Measurements from ENCODE around the gene FBXO36. TPM values are rescaled to one million over a fixed set of nuclear protein-coding genes. Genes with fewer than 3 reads are reported as not detected.

Gene FBXO36
- total RNA-seq, 1 experiment from 2014 or later: 3.8 TPM

- Histone ChIP-seq H3K27me3 (ENCODE audit: insufficient read depth, low read length) (no peaks in the 10 kb centered on the region), H3K4me3 (replicated peaks in 1 of 2; ENCODE audit: low read depth in 1 of 2, low read length in 2 of 2) (peak overlapping the region; percentile 77 to 94), H3K9me2 (ENCODE audit: insufficient read depth) (no peaks in the 10 kb centered on the region), H3K9me3 (ENCODE audit: control insufficient read depth in 1 of 2, insufficient read depth in 1 of 2, low read depth in 1 of 2, low read length in 2 of 2) (no peaks in the 10 kb centered on the region), H3K36me3 (ENCODE audit: control insufficient read depth in 1 of 2, insufficient read depth in 2 of 2, low read length in 2 of 2) (peaks cover 0 to 7% of the 10 kb centered on the region in 2 experiments; a peak in 1 of 4 replicates), H3K9ac (ENCODE audit: low read length) (peak overlapping the region; percentile 73), H3K4me2 (ENCODE audit: low read length) (peak overlapping the region; percentile 97), H3K4me1 (ENCODE audit: control insufficient read depth in 1 of 2, insufficient read depth in 2 of 2, low read length in 2 of 2) (peaks cover 14 to 17% of the 10 kb centered on the region in 2 experiments; a peak in 3 of 4 replicates), H2AFZ (ENCODE audit: low read depth, low read length, poor library complexity, severe bottlenecking) (no peak overlapping the region), H3K27ac (ENCODE audit: low read depth, low read length) (peak overlapping the region; percentile 77), H4K20me1 (ENCODE audit: insufficient read depth) (peaks cover 6% of the 10 kb centered on the region; the same call in 1 of the 2 replicates), H3K79me2 (ENCODE audit: insufficient read depth, low read length) (peaks cover 76% of the 10 kb centered on the region)
- ChIA-PET RAD21 (ENCODE audit: low non-redundant PET in 1 of 2, low total read pairs in 2 of 2, uncharacterized antibody in 2 of 2, unreplicated experiment in 2 of 2) (interaction anchor here in 1 of 2 experiments (0.6 to 0.7 kb wide), 2 partner anchors 140 to 490 kb away, joined by 3 read pairs; no protein-coding TSS in a partner anchor), CTCF (no interaction called here), POLR2A (interaction anchor here (0.7 to 1.4 kb wide), 3 partner anchors 10 to 1029 kb away, joined by 3 to 7 read pairs (median 5); no protein-coding TSS in a partner anchor)
- no peak for TF ChIP-seq EZH2 (IDR thresholded peaks at IDR 0.05)
- no peak for TF ChIP-seq REST (IDR thresholded peaks at IDR 0.05; ENCODE audit: low read depth)
- TF ChIP-seq CTCF (IDR thresholded peaks at IDR 0.05 in 2 of 3, conservative IDR thresholded peaks at IDR 0.05 in 1 of 3; ENCODE audit: borderline replicate concordance in 1 of 3, insufficient read depth in 1 of 3, low read depth in 2 of 3, low read length in 2 of 3): no peak
- no peak for TF ChIP-seq ZNF274 (IDR thresholded peaks at IDR 0.05; ENCODE audit: low read depth, low read length)
- TF ChIP-seq ZFX (IDR thresholded peaks at IDR 0.05): peak; percentile 40; the same call in 1 of the 2 replicates
- no peak for TF ChIP-seq POLR2A (IDR thresholded peaks at IDR 0.05; ENCODE audit: borderline replicate concordance, extremely low read depth, insufficient read depth, insufficient read length)
- TF ChIP-seq EGR1 (IDR thresholded peaks at IDR 0.05; ENCODE audit: low read depth): no peak
- peak; percentile 59 for TF ChIP-seq POLR2AphosphoS5 (IDR thresholded peaks at IDR 0.05; ENCODE audit: low read depth, low read length)
- peak; percentile 75 for TF ChIP-seq ELF1 (IDR thresholded peaks at IDR 0.05; ENCODE audit: borderline replicate concordance, low read depth)
- TF ChIP-seq SP1 (IDR thresholded peaks at IDR 0.05; ENCODE audit: low read depth): no peak
- DNase-seq (ENCODE audit: low read depth, low spot score) (peak; percentile 22), ATAC-seq (peak; percentile 56)
- BruUV-seq (replicated peaks): no TSS peak
- intact Hi-C loops (cut with micrococcal nuclease): loop anchor here (5.0 to 10.0 kb wide), 2 partner anchors 691 to 874 kb away; no protein-coding TSS in a partner anchor
Measured at GRCh38 chr2:229921101-229921891, 1.0 kb upstream of the FBXO36 start.

All from HCT116 (cell line).